Measurements from ENCODE around the gene ARHGDIB. TPM values are rescaled to one million over a fixed set of nuclear protein-coding genes. Genes with fewer than 3 reads are reported as not detected.

The ARHGDIB gene
- total RNA-seq, 1 experiment from 2014 or later, result 4.3 TPM

DNA sequence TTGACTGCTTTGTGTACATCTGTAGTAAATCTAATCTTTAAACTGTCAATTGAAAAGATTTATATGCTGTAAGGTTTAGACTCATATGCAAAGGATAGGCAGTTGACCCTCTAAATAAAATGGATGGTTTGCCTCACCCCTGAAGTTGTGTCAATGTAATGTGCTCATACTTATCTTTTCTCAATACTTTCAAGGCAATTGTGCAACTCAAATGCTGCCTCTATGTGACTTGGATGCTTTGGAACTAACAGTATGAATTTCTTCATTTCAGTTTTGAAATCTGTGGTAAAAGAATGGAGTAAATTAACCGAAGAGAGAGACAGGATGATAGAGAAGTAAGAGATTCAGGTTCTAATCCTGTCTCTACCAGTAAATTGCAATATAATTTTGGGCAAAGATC is 21.2 kb upstream of the ARHGDIB start:
- Histone ChIP-seq H2AFZ (ENCODE audit: low read depth, low read length, poor library complexity, severe bottlenecking) (no peak overlapping the region), H3K4me1 (ENCODE audit: control insufficient read depth in 1 of 2, insufficient read depth in 2 of 2, low read length in 2 of 2) (no peaks in the 10 kb centered on the region), H3K27ac (ENCODE audit: low read depth, low read length) (no peak overlapping the region), H3K27me3 (ENCODE audit: insufficient read depth, low read length) (no peaks in the 10 kb centered on the region), H3K4me2 (ENCODE audit: low read length) (no peak overlapping the region), H3K79me2 (ENCODE audit: insufficient read depth, low read length) (no peaks in the 10 kb centered on the region), H3K9me3 (ENCODE audit: control insufficient read depth in 1 of 2, insufficient read depth in 1 of 2, low read depth in 1 of 2, low read length in 2 of 2) (no peaks in the 10 kb centered on the region), H3K9ac (ENCODE audit: low read length) (no peak overlapping the region), H3K9me2 (ENCODE audit: insufficient read depth) (no peaks in the 10 kb centered on the region), H3K4me3 (replicated peaks in 1 of 2; ENCODE audit: low read depth in 1 of 2, low read length in 2 of 2) (no peak overlapping the region), H4K20me1 (ENCODE audit: insufficient read depth) (no peaks in the 10 kb centered on the region), H3K36me3 (ENCODE audit: control insufficient read depth in 1 of 2, insufficient read depth in 2 of 2, low read length in 2 of 2) (no peaks in the 10 kb centered on the region)
- no peak for ATAC-seq
- BruUV-seq (replicated peaks), result no TSS peak
- TF ChIP-seq, protein P1, sequence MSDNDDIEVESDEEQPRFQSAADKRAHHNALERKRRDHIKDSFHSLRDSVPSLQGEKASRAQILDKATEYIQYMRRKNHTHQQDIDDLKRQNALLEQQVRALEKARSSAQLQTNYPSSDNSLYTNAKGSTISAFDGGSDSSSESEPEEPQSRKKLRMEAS (IDR thresholded peaks at IDR 0.05), result no peak
- no peak for TF ChIP-seq TCF7L2 (IDR thresholded peaks at IDR 0.05; ENCODE audit: borderline replicate concordance, extremely low read depth, insufficient read depth, insufficient read length)
- no peak for TF ChIP-seq ZFX (IDR thresholded peaks at IDR 0.05)
- no peak for TF ChIP-seq POLR2A (IDR thresholded peaks at IDR 0.05; ENCODE audit: borderline replicate concordance, extremely low read depth, insufficient read depth, insufficient read length)
- TF ChIP-seq, protein P2, sequence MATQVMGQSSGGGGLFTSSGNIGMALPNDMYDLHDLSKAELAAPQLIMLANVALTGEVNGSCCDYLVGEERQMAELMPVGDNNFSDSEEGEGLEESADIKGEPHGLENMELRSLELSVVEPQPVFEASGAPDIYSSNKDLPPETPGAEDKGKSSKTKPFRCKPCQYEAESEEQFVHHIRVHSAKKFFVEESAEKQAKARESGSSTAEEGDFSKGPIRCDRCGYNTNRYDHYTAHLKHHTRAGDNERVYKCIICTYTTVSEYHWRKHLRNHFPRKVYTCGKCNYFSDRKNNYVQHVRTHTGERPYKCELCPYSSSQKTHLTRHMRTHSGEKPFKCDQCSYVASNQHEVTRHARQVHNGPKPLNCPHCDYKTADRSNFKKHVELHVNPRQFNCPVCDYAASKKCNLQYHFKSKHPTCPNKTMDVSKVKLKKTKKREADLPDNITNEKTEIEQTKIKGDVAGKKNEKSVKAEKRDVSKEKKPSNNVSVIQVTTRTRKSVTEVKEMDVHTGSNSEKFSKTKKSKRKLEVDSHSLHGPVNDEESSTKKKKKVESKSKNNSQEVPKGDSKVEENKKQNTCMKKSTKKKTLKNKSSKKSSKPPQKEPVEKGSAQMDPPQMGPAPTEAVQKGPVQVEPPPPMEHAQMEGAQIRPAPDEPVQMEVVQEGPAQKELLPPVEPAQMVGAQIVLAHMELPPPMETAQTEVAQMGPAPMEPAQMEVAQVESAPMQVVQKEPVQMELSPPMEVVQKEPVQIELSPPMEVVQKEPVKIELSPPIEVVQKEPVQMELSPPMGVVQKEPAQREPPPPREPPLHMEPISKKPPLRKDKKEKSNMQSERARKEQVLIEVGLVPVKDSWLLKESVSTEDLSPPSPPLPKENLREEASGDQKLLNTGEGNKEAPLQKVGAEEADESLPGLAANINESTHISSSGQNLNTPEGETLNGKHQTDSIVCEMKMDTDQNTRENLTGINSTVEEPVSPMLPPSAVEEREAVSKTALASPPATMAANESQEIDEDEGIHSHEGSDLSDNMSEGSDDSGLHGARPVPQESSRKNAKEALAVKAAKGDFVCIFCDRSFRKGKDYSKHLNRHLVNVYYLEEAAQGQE (IDR thresholded peaks at IDR 0.05; ENCODE audit: low read depth), result no peak
- TF ChIP-seq ELF1 (IDR thresholded peaks at IDR 0.05; ENCODE audit: borderline replicate concordance, low read depth), result no peak
- no peak for TF ChIP-seq SIN3A (IDR thresholded peaks at IDR 0.05; ENCODE audit: low read depth)
- no peak for TF ChIP-seq YY1 (IDR thresholded peaks at IDR 0.05; ENCODE audit: extremely low read depth, insufficient replicate concordance, low read depth, low read length)
- TF ChIP-seq, protein P3, sequence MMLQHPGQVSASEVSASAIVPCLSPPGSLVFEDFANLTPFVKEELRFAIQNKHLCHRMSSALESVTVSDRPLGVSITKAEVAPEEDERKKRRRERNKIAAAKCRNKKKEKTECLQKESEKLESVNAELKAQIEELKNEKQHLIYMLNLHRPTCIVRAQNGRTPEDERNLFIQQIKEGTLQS (IDR thresholded peaks at IDR 0.05), result no peak
- no peak for DNase-seq (ENCODE audit: low read depth, low spot score)
- ChIA-PET POLR2A (no interaction called here), CTCF (no interaction called here), RAD21 (ENCODE audit: low non-redundant PET in 1 of 2, low total read pairs in 2 of 2, uncharacterized antibody in 2 of 2, unreplicated experiment in 2 of 2) (no interaction called here)
- intact Hi-C loops (cut with micrococcal nuclease), result no loop called here
